Thyroid gland (tissue), 4 donors: Measurements from ENCODE around the gene PTPRG.

ENCODE experiments used
- POLR2A ChIP-seq, 2 donors: fragments of 450-650 bp; IDR thresholded peaks; one replicate each; pipeline ENCODE4 v1.6.1; 2017; ENCODE audit warnings: antibody characterized with exemption in 2 of 2, mild to moderate bottlenecking in 2 of 2, moderate library complexity in 1 of 2
- TF ChIP-seq, protein P1 (sequence below), 6 experiments: fragments of 200-600 bp in 3 of 6; fragments of 450-650 bp in 3 of 6; sonication (generic) in 3 of 6; IDR thresholded peaks; one replicate each; pipeline ENCODE4 v1.5.1; 2016 to 2019; ENCODE audit warnings: antibody characterized with exemption in 6 of 6, mild to moderate bottlenecking in 2 of 6, inconsistent platforms in 1 of 6, moderate library complexity in 1 of 6

DNA sequence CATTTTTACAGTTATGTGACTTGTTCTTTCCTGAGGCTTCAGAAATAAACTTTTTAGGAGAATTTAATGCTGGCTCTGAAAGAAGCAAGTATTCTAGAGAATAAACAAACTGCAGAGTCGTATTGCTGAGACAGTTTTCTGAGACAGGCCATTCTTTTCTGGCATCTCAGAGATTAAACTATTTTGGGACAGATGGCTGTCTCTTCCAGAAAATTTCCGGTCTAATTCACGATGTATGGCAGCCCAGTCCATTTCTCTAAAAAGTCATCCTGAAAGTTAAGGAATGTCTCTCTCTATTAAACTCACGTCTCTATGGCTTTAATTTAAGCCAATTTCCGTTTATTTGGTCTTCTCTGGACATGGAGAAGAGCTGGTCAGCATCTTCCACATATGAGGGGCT is 603.4 kb downstream of the PTPRG start:
- TF ChIP-seq, protein P1, sequence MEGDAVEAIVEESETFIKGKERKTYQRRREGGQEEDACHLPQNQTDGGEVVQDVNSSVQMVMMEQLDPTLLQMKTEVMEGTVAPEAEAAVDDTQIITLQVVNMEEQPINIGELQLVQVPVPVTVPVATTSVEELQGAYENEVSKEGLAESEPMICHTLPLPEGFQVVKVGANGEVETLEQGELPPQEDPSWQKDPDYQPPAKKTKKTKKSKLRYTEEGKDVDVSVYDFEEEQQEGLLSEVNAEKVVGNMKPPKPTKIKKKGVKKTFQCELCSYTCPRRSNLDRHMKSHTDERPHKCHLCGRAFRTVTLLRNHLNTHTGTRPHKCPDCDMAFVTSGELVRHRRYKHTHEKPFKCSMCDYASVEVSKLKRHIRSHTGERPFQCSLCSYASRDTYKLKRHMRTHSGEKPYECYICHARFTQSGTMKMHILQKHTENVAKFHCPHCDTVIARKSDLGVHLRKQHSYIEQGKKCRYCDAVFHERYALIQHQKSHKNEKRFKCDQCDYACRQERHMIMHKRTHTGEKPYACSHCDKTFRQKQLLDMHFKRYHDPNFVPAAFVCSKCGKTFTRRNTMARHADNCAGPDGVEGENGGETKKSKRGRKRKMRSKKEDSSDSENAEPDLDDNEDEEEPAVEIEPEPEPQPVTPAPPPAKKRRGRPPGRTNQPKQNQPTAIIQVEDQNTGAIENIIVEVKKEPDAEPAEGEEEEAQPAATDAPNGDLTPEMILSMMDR (IDR thresholded peaks at IDR 0.05): no peak
- no peak for TF ChIP-seq POLR2A (IDR thresholded peaks at IDR 0.05)
